ENCODE measurements around the gene SERPINE2.

The SERPINE2 gene

DNA sequence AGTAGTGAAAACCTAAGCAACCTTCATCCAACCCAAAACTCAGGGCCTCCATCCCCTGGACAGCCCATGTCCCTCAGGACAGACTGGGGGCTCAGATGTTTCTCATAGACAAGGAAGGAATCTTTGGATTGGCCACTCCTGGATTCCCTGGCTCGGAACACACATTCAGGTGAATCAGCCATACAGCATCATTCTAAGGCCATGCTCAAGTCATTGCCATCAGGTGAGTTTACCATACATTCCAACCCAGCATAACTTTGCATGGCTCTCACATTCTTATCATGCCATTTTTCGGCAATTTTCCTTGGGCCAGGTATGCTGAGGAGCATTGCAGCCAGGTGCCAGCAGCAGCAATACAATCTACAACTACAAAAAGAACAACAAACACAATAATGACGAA is 34.6 kb upstream of the SERPINE2 start:
- H3K4me3 ChIP-seq (ENCODE audit: insufficient read depth, low read length, poor library complexity, severe bottlenecking) = no peak overlapping the region
- H3K4me2 ChIP-seq (ENCODE audit: low read depth, low read length, poor library complexity, severe bottlenecking) = no peak overlapping the region
- H3K9ac ChIP-seq (ENCODE audit: low read length) = no peak overlapping the region
- H3K27me3 ChIP-seq (ENCODE audit: low read length) = 0 out of 2 replicates have a peak, but pooled peaks cover 2% of the 10 kb centered on the region
- no peaks in the 10 kb centered on the region for H3K9me3 ChIP-seq (ENCODE audit: insufficient read depth, low read length)
- no peak overlapping the region for H3K27ac ChIP-seq (ENCODE audit: low read depth, low read length)
- H4K20me1 ChIP-seq (ENCODE audit: low read depth, low read length) = no peaks in the 10 kb centered on the region
- H3K79me2 ChIP-seq (ENCODE audit: insufficient read depth, low read length) = no peaks in the 10 kb centered on the region
- no peak for TF ChIP-seq EZH2phosphoT487 (conservative IDR thresholded peaks at IDR 0.05; ENCODE audit: low read length)
- TF ChIP-seq, protein P1, sequence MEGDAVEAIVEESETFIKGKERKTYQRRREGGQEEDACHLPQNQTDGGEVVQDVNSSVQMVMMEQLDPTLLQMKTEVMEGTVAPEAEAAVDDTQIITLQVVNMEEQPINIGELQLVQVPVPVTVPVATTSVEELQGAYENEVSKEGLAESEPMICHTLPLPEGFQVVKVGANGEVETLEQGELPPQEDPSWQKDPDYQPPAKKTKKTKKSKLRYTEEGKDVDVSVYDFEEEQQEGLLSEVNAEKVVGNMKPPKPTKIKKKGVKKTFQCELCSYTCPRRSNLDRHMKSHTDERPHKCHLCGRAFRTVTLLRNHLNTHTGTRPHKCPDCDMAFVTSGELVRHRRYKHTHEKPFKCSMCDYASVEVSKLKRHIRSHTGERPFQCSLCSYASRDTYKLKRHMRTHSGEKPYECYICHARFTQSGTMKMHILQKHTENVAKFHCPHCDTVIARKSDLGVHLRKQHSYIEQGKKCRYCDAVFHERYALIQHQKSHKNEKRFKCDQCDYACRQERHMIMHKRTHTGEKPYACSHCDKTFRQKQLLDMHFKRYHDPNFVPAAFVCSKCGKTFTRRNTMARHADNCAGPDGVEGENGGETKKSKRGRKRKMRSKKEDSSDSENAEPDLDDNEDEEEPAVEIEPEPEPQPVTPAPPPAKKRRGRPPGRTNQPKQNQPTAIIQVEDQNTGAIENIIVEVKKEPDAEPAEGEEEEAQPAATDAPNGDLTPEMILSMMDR (IDR thresholded peaks at IDR 0.05; ENCODE audit: insufficient read depth, low read length, poor library complexity, severe bottlenecking) = no peak
- H3K36me3 ChIP-seq (ENCODE audit: low read length) = no peaks in the 10 kb centered on the region
- no peaks in the 10 kb centered on the region for H3K9me2 ChIP-seq (replicated peaks; ENCODE audit: insufficient read depth, low read length)
- H3F3A ChIP-seq (ENCODE audit: insufficient read depth) = no peaks in the 10 kb centered on the region
- no peak overlapping the region for H2AFZ ChIP-seq (ENCODE audit: low read depth, low read length, severe bottlenecking)

DNA sequence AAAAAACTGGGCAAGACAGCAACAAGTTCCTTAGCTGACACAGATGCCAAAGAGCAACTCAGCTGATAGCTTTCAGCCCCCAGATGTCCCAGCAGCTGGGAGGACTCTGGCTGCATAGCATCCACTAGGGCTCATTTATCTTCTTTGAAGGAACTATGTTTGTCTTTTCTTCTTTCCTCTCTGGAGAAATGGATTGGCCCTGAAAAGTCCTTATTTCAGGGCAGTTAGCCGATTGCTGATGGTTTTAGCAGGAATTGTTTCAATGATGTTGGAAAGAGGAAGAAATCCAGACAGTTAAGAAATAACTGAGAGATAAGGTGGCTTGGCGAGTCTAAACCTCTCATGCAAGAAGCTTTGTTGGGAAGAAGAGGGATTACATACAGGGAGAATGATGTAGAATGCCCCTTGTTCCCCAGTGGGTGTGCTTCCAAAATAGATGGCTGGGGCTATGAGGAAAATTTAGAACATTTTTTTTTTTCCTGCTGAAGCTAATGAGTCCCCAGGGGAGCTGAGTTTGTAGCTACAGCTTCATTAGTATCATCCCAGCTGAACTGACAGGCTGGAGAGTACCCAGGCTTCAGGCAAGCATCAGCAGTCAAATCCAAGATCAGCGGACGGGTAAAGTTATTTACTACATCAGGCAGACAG is 33.6 kb upstream of the SERPINE2 start:
- Histone ChIP-seq H3K9ac (ENCODE audit: low read length) (no peak overlapping the region), H3K27ac (ENCODE audit: low read depth, low read length) (no peak overlapping the region), H3K27me3 (ENCODE audit: low read length) (0 out of 2 replicates have a peak, but pooled peaks cover 2% of the 10 kb centered on the region), H3K9me2 (replicated peaks; ENCODE audit: insufficient read depth, low read length) (no peaks in the 10 kb centered on the region), H2AFZ (ENCODE audit: low read depth, low read length, severe bottlenecking) (no peak overlapping the region), H3K36me3 (ENCODE audit: low read length) (no peaks in the 10 kb centered on the region), H3K9me3 (ENCODE audit: insufficient read depth, low read length) (no peaks in the 10 kb centered on the region), H4K20me1 (ENCODE audit: low read depth, low read length) (no peaks in the 10 kb centered on the region), H3F3A (ENCODE audit: insufficient read depth) (no peaks in the 10 kb centered on the region), H3K4me3 (ENCODE audit: insufficient read depth, low read length, poor library complexity, severe bottlenecking) (no peak overlapping the region), H3K4me2 (ENCODE audit: low read depth, low read length, poor library complexity, severe bottlenecking) (no peak overlapping the region), H3K79me2 (ENCODE audit: insufficient read depth, low read length) (no peaks in the 10 kb centered on the region)
- no peak for TF ChIP-seq EZH2phosphoT487 (conservative IDR thresholded peaks at IDR 0.05; ENCODE audit: low read length)
- TF ChIP-seq, protein P1 (IDR thresholded peaks at IDR 0.05; ENCODE audit: insufficient read depth, low read length, poor library complexity, severe bottlenecking) = no peak

DNA sequence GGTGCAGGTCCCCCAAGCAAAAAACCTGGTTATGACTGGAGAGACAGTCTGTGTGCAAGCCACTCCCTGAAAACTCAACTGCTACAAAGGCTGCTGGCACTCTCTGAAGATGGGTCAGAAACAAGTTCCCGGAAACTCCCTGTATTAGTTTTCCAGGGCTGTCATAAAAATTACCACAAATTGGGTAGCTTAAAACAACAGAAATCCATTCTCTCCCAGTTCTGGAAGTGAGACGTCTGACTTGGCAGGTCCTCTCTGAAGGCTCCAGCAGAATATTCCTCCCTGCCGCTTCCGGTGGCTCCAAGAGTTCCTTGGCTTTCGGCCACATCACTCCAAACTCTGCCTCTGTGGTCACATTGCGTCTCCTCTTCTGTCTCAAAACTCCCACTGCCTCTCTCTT is 30.1 kb upstream of the SERPINE2 start:
- Histone ChIP-seq H3K4me2 (ENCODE audit: low read depth, low read length, poor library complexity, severe bottlenecking) (no peak overlapping the region), H3K79me2 (ENCODE audit: insufficient read depth, low read length) (no peaks in the 10 kb centered on the region), H3K36me3 (ENCODE audit: low read length) (no peaks in the 10 kb centered on the region), H2AFZ (ENCODE audit: low read depth, low read length, severe bottlenecking) (no peak overlapping the region), H3F3A (ENCODE audit: insufficient read depth) (no peaks in the 10 kb centered on the region), H3K4me3 (ENCODE audit: insufficient read depth, low read length, poor library complexity, severe bottlenecking) (no peak overlapping the region), H3K9ac (ENCODE audit: low read length) (no peak overlapping the region), H3K27ac (ENCODE audit: low read depth, low read length) (no peak overlapping the region), H3K9me3 (ENCODE audit: insufficient read depth, low read length) (no peaks in the 10 kb centered on the region), H4K20me1 (ENCODE audit: low read depth, low read length) (no peaks in the 10 kb centered on the region), H3K27me3 (ENCODE audit: low read length) (0 out of 2 replicates have a peak, but pooled peaks cover 2% of the 10 kb centered on the region), H3K9me2 (replicated peaks; ENCODE audit: insufficient read depth, low read length) (no peaks in the 10 kb centered on the region)
- no peak for TF ChIP-seq EZH2phosphoT487 (conservative IDR thresholded peaks at IDR 0.05; ENCODE audit: low read length)
- TF ChIP-seq, protein P1 (IDR thresholded peaks at IDR 0.05; ENCODE audit: insufficient read depth, low read length, poor library complexity, severe bottlenecking) = no peak

Data from SU-DHL-6 (cell line).